H1 (cell line): ENCODE results near the gene ZNRF2. TPM values are rescaled to one million over a fixed set of nuclear protein-coding genes. Genes with fewer than 3 reads are reported as not detected.
"Not testable (repeated sequence)": the region's sequence is repeated elsewhere in the genome, so short reads cannot be mapped to it uniquely, and the experiment has no call there.

Source experiments
- CTCF ChIA-PET: fragments of 300-600 bp; sonication (Branson Sonifier 250); formaldehyde crosslinking; loops from one replicate; lab custom pipeline; 2021; ENCODE audit not compliant: partially characterized antibody; lab: Charles Lee
- POLR2A ChIA-PET: fragments of 300-600 bp; sonication (Branson Sonifier 250); formaldehyde crosslinking; loops from one replicate; lab custom pipeline; 2021; ENCODE audit warnings: inconsistent platforms; ENCODE audit not compliant: partially characterized antibody; lab: Charles Lee
- DNase-seq, 2 experiments: peaks; one replicate each; pipeline versions ENCODE4 v3.0.0 to v3.0.0-alpha.2; 2010 to 2022; ENCODE audit warnings: low spot score in 2 of 2, low read depth in 1 of 2, mixed read lengths in 1 of 2
- FAIRE-seq: peaks from 2 replicates; lab custom pipeline; 2011; peaks lifted over from hg19 to GRCh38; lab: Jason Lieb, UNC
- H2AFZ ChIP-seq: 2 replicates; pipeline ENCODE4 v1.8.1; 2012; ENCODE audit warnings: low read length, inconsistent platforms
- H2AK5ac ChIP-seq: 2 replicates; pipeline ENCODE4 v1.6.1; 2013; ENCODE audit warnings: low read depth, low read length
- H2BK120ac ChIP-seq: replicated peaks from 2 replicates; pipeline ENCODE3; 2013; ENCODE audit warnings: low read depth, low read length, inconsistent platforms
- H2BK12ac ChIP-seq: 2 replicates; pipeline ENCODE4 v1.6.1; 2013; ENCODE audit warnings: low read depth, low read length
- H2BK15ac ChIP-seq: 2 replicates; pipeline ENCODE4 v1.6.1; 2013; ENCODE audit warnings: low read length
- H2BK20ac ChIP-seq: 2 replicates; pipeline ENCODE4 v1.6.1; 2013; ENCODE audit warnings: low read length
- H2BK5ac ChIP-seq: 2 replicates; pipeline ENCODE4 v1.6.1; 2013; ENCODE audit warnings: low read depth, low read length
- H3K14ac ChIP-seq: 2 replicates; pipeline ENCODE4 v1.6.1; 2013; ENCODE audit warnings: inconsistent platforms; ENCODE audit not compliant: insufficient read length
- H3K18ac ChIP-seq: 2 replicates; pipeline ENCODE4 v1.6.1; 2013; ENCODE audit warnings: low read length; ENCODE audit errors: extremely low read depth
- H3K23ac ChIP-seq: 2 replicates; pipeline ENCODE4 v1.6.1; 2013; ENCODE audit warnings: inconsistent platforms; ENCODE audit not compliant: insufficient read length
- H3K23me2 ChIP-seq: 2 replicates; pipeline ENCODE4 v1.6.1; 2013; ENCODE audit warnings: low read depth, low read length
- H3K27ac ChIP-seq: 2 replicates; pipeline ENCODE4 v1.6.1; 2011; ENCODE audit warnings: low read depth, low read length, inconsistent platforms
- H3K27me3 ChIP-seq, 4 experiments: replicated peaks in 1 of 4; 1 replicate in 1 of 4; 2 replicates in 3 of 4; pipeline versions ENCODE4 v1.6.1 to v1.8.1; 2011 to 2013; ENCODE audit warnings: low read length in 3 of 4, mild to moderate bottlenecking in 3 of 4, inconsistent platforms in 2 of 4, mixed read lengths in 2 of 4, moderate library complexity in 1 of 4; ENCODE audit not compliant: control insufficient read depth in 3 of 4, insufficient read depth in 3 of 4; ENCODE audit errors: extremely low read depth in 1 of 4
- H3K36me3 ChIP-seq, 4 experiments: 2 replicates each; pipeline versions ENCODE4 v1.6.1 to v1.8.1; 2011 to 2013; ENCODE audit warnings: mild to moderate bottlenecking in 4 of 4, low read length in 3 of 4, moderate library complexity in 2 of 4, control low read depth in 1 of 4, inconsistent platforms in 1 of 4; ENCODE audit not compliant: insufficient read depth in 4 of 4, control insufficient read depth in 2 of 4
- H3K4ac ChIP-seq: replicated peaks from 2 replicates; pipeline ENCODE3; 2013; ENCODE audit warnings: low read length, low read depth, mixed read lengths, inconsistent platforms; ENCODE audit not compliant: insufficient read length
- H3K4me1 ChIP-seq, 4 experiments: replicated peaks in 1 of 4; 1 replicate in 1 of 4; 2 replicates in 3 of 4; pipeline versions ENCODE4 v1.6.1 to v1.8.1; 2011 to 2013; ENCODE audit warnings: low read length in 3 of 4, inconsistent platforms in 2 of 4, mixed read lengths in 1 of 4; ENCODE audit not compliant: insufficient read depth in 4 of 4, control insufficient read depth in 3 of 4
- H3K4me2 ChIP-seq, 2 experiments: 2 replicates each; pipeline versions ENCODE4 v1.6.1 to v1.8.1; 2011 to 2013; ENCODE audit warnings: low read depth in 2 of 2, low read length in 2 of 2, control low read depth in 1 of 2, inconsistent platforms in 1 of 2, mild to moderate bottlenecking in 1 of 2; ENCODE audit not compliant: insufficient read depth in 1 of 2
- H3K4me3 ChIP-seq, 4 experiments: fragments of 200-600, 300-600 bp in 1 of 4; sonication (generic), shearing (Covaris generic), sonication (Bioruptor Twin) in 1 of 4; 2 replicates each; pipeline versions ENCODE4 v1.5.1 to v1.8.1; 2011 to 2016; ENCODE audit warnings: low read length in 4 of 4, low read depth in 3 of 4, control low read depth in 2 of 4, inconsistent platforms in 2 of 4, mild to moderate bottlenecking in 2 of 4, mixed read lengths in 1 of 4, moderate library complexity in 1 of 4; ENCODE audit not compliant: insufficient read depth in 2 of 4; ENCODE audit errors: extremely low read depth in 1 of 4
- H3K56ac ChIP-seq: replicated peaks from 2 replicates; pipeline ENCODE3; 2013; ENCODE audit warnings: low read depth, mild to moderate bottlenecking, mixed read lengths, low read length, inconsistent platforms; ENCODE audit not compliant: insufficient read length
- H3K79me1 ChIP-seq: 2 replicates; pipeline ENCODE4 v1.6.1; 2013; ENCODE audit warnings: low read depth, low read length, control low read depth
- H3K79me2 ChIP-seq, 2 experiments: 2 replicates each; pipeline versions ENCODE4 v1.6.1 to v1.8.1; 2012 to 2013; ENCODE audit warnings: low read length in 2 of 2, mild to moderate bottlenecking in 2 of 2, inconsistent platforms in 1 of 2; ENCODE audit not compliant: insufficient read depth in 2 of 2, control insufficient read depth in 1 of 2
- H3K9ac ChIP-seq, 4 experiments: replicated peaks in 1 of 4; 1 replicate in 1 of 4; 2 replicates in 3 of 4; pipeline versions ENCODE4 v1.6.1 to v1.8.1; 2011 to 2013; ENCODE audit warnings: low read depth in 3 of 4, low read length in 3 of 4, control low read depth in 2 of 4, mild to moderate bottlenecking in 2 of 4, moderate library complexity in 2 of 4, inconsistent platforms in 1 of 4; ENCODE audit errors: extremely low read depth in 1 of 4
- H3K9me3 ChIP-seq, 2 experiments: 2 replicates each; pipeline versions ENCODE4 v1.6.1 to v1.8.1; 2012 to 2013; ENCODE audit warnings: mild to moderate bottlenecking in 2 of 2, moderate library complexity in 2 of 2, control low read depth in 1 of 2, inconsistent platforms in 1 of 2, low read depth in 1 of 2, low read length in 1 of 2, mixed read lengths in 1 of 2; ENCODE audit not compliant: insufficient read depth in 2 of 2
- H4K20me1 ChIP-seq, 2 experiments: replicated peaks in 1 of 2; 2 replicates each; pipeline versions ENCODE3 to v1.8.1; 2011 to 2013; ENCODE audit warnings: inconsistent platforms in 2 of 2, low read length in 2 of 2, mild to moderate bottlenecking in 1 of 2; ENCODE audit not compliant: insufficient read depth in 2 of 2, control insufficient read depth in 1 of 2
- H4K5ac ChIP-seq: 2 replicates; pipeline ENCODE4 v1.6.1; 2013; ENCODE audit warnings: low read length, low read depth, mixed read lengths, inconsistent platforms; ENCODE audit not compliant: insufficient read length
- H4K8ac ChIP-seq: 2 replicates; pipeline ENCODE4 v1.8.0; 2013; ENCODE audit warnings: mild to moderate bottlenecking, moderate library complexity, low read length, inconsistent platforms; ENCODE audit not compliant: insufficient read depth; ENCODE audit errors: extremely low read depth
- H4K91ac ChIP-seq: replicated peaks from 2 replicates; pipeline ENCODE3; 2013; ENCODE audit warnings: low read length, mixed read lengths, inconsistent platforms; ENCODE audit not compliant: insufficient read length
- WGBS, 2 experiments: shearing (Covaris generic) in 1 of 2; methylation state at CpG; one replicate each; pipeline versions ENCODE4 v1.1.6 to v1.1.7; 2013 to 2015; ENCODE audit warnings: low lambda C conversion rate in 2 of 2, mixed read lengths in 2 of 2, inconsistent platforms in 1 of 2, low coverage in 1 of 2, missing lambda C conversion rate in 1 of 2; ENCODE audit not compliant: insufficient replicate concordance in 2 of 2, insufficient coverage in 1 of 2, insufficient read length in 1 of 2; ENCODE audit errors: extremely low coverage in 1 of 2, missing lambda C conversion rate in 1 of 2; 5-methylcytosine and 5-hydroxymethylcytosine counted together
- polyA plus RNA-seq, 7 experiments: library from polyadenylated mRNA; depleted of rRNA in 3 of 7; stranded (reverse) in 5 of 7; unstranded in 2 of 7; fragments of >200 nt in 5 of 7; fragments of 200-250 nt in 2 of 7; gene quantifications; 1 replicate in 5 of 7; 2 replicates in 1 of 7; 4 replicates in 1 of 7; pipeline versions ENCODE4 v1.2.1 to v1.2.3, GENCODE V29; 2011 to 2013; ENCODE audit warnings: missing spikeins in 2 of 7, mixed read lengths in 2 of 7
- total RNA-seq: library from RNA; stranded (reverse); fragmentation: NEBNext Ultra II Directional; extraction: Animal tissue kit (Norgen Biotek cat#: 25700); gene quantifications from 2 replicates; pipeline ENCODE4 v1.2.1, GENCODE V29; 2021

ZNRF2 gene
- total and polyA plus RNA-seq, 2 of the 8 experiments (the other 6 are each of a cell fraction or from before 2014, with no cell fraction given), result 2.9 to 16.2 TPM

GRCh38 chr7:30287625-30288024 is 3.2 kb downstream of the ZNRF2 start:
- H4K91ac ChIP-seq, H3K9me3 ChIP-seq, H4K5ac ChIP-seq, H3K79me1 ChIP-seq, H3K23me2 ChIP-seq, H3K36me3 ChIP-seq, H3K27ac ChIP-seq, H3K23ac ChIP-seq, H2BK15ac ChIP-seq, H2BK120ac ChIP-seq, H3K9ac ChIP-seq, H2AFZ ChIP-seq, POLR2A ChIA-PET, H3K4me1 ChIP-seq, H2BK5ac ChIP-seq, H4K20me1 ChIP-seq, CTCF ChIA-PET, H2BK20ac ChIP-seq, H3K18ac ChIP-seq, H4K8ac ChIP-seq, H3K56ac ChIP-seq, DNase-seq, H2AK5ac ChIP-seq, H3K14ac ChIP-seq, H2BK12ac ChIP-seq, H3K27me3 ChIP-seq, FAIRE-seq, H3K4ac ChIP-seq: not testable (repeated sequence)
- Histone ChIP-seq H3K4me3 (peak overlapping the region in 2 of 4 experiments; percentile 5 to 93; a peak in 2 of 8 replicates), H3K4me2 (peak overlapping the region; percentile 14 to 72; a peak in 2 of 4 replicates), H3K79me2 (peaks cover 0 to 65% of the 10 kb centered on the region in 2 experiments; a peak in 2 of 4 replicates)
- WGBS, 2 experiments, result 78% methylated on average over 3 of the region's 3 CpGs; no CpG with 5 or more reads in 1 of the 2 experiments

- H3K18ac ChIP-seq, DNase-seq, H3K9me3 ChIP-seq, H3K27me3 ChIP-seq, H2BK15ac ChIP-seq, H4K20me1 ChIP-seq, H3K36me3 ChIP-seq, H3K23me2 ChIP-seq, H4K5ac ChIP-seq, H3K9ac ChIP-seq, H2BK12ac ChIP-seq, H3K4me1 ChIP-seq, H2BK5ac ChIP-seq, H4K8ac ChIP-seq, H3K79me1 ChIP-seq, H2AFZ ChIP-seq, H3K56ac ChIP-seq, H2BK120ac ChIP-seq, H3K14ac ChIP-seq, H3K23ac ChIP-seq, FAIRE-seq, H2BK20ac ChIP-seq, H2AK5ac ChIP-seq, H3K27ac ChIP-seq, H3K4me2 ChIP-seq, POLR2A ChIA-PET, H4K91ac ChIP-seq, H3K4ac ChIP-seq, H3K4me3 ChIP-seq: not testable (repeated sequence)
- WGBS, 2 experiments, result 75% methylated on average over 2 of the region's 2 CpGs; no CpG with 5 or more reads in 1 of the 2 experiments
- H3K79me2 ChIP-seq, result peaks cover 0 to 85% of the 10 kb centered on the region in 2 experiments; a peak in 2 of 4 replicates
- CTCF ChIA-PET, result interaction anchor here (1.1 kb wide), 1 partner anchor 456 kb away, joined by 3 read pairs; no protein-coding TSS in a partner anchor
Measured at GRCh38 chr7:30289634-30290033, 5.2 kb downstream of the ZNRF2 start.
